Caco-2 (cell line): Measurements from ENCODE around the gene SULT4A1. TPM values are rescaled to one million over a fixed set of nuclear protein-coding genes. Genes with fewer than 3 reads are reported as not detected.

Source experiments
- BruUV-seq: library from RNA; stranded (reverse); fragments of 400-500 nt; replicated peaks from 2 replicates; lab custom pipeline; 2021; lab: Mats Ljungman, UMichigan
- CTCF ChIA-PET: fragments of 300-600 bp; sonication (Branson Sonifier 250); formaldehyde crosslinking; loops from one replicate; lab custom pipeline; 2022; ENCODE audit warnings: antibody characterized with exemption; lab: Charles Lee
- POLR2A ChIA-PET: fragments of 300-600 bp; sonication (Branson Sonifier 250); formaldehyde crosslinking; loops from one replicate; lab custom pipeline; 2022; ENCODE audit warnings: antibody characterized with exemption; lab: Charles Lee
- DNase-seq, 2 experiments: peaks; one replicate each; pipeline versions ENCODE4 v3.0.0 to v3.0.0-alpha.2; 2020 to 2022
- H3K27me3 ChIP-seq: replicated peaks from 2 replicates; pipeline ENCODE4 v1.6.0; 2011; ENCODE audit warnings: low read length; ENCODE audit not compliant: control insufficient read depth, insufficient read depth
- H3K36me3 ChIP-seq: 2 replicates; pipeline ENCODE4 v1.5.1; 2011; ENCODE audit warnings: low read length; ENCODE audit not compliant: control insufficient read depth, insufficient read depth
- H3K4me1 ChIP-seq: fragments of 250-450 bp; sonication (Bioruptor Pico); 2 replicates; pipeline ENCODE4 v1.5.1; 2020; ENCODE audit warnings: mild to moderate bottlenecking
- H3K4me3 ChIP-seq: 2 replicates; pipeline ENCODE4 v1.5.1; 2011; ENCODE audit warnings: low read depth, mild to moderate bottlenecking, control low read depth, low read length
- H3K9me3 ChIP-seq: fragments of 250-450 bp; sonication (Bioruptor Pico); 2 replicates; pipeline ENCODE4 v1.5.1; 2020; ENCODE audit warnings: mild to moderate bottlenecking, moderate library complexity
- H3K27ac Mint-ChIP-seq: one replicate; pipeline ENCODE4 v1.8.0; 2022; ENCODE audit warnings: mixed read lengths; ENCODE audit not compliant: unreplicated experiment
- H3K27me3 Mint-ChIP-seq: one replicate; pipeline ENCODE4 v1.8.0; 2022; ENCODE audit warnings: mixed read lengths; ENCODE audit not compliant: insufficient read depth, unreplicated experiment
- H3K36me3 Mint-ChIP-seq: one replicate; pipeline ENCODE4 v1.8.0; 2022; ENCODE audit warnings: mild to moderate bottlenecking, mixed read lengths; ENCODE audit not compliant: insufficient read depth, unreplicated experiment
- H3K4me1 Mint-ChIP-seq: one replicate; pipeline ENCODE4 v1.8.0; 2022; ENCODE audit warnings: low read depth, mixed read lengths; ENCODE audit not compliant: unreplicated experiment
- H3K4me3 Mint-ChIP-seq: one replicate; pipeline ENCODE4 v1.8.0; 2022; ENCODE audit warnings: mild to moderate bottlenecking, moderate library complexity, mixed read lengths; ENCODE audit not compliant: unreplicated experiment
- H3K9me3 Mint-ChIP-seq: one replicate; pipeline ENCODE4 v1.8.0; 2022; ENCODE audit warnings: mixed read lengths; ENCODE audit not compliant: unreplicated experiment
- intact Hi-C: fragments of 100-400 bp; cut with micrococcal nuclease; formaldehyde crosslinking; loops from one replicate; pipeline ENCODE4 v1.10.0; 2022; ENCODE audit not compliant: unreplicated experiment
- total RNA-seq: library from RNA; stranded (reverse); gene quantifications from 2 replicates; pipeline ENCODE4 v1.2.3, GENCODE V29; 2022
- TF ChIP-seq, protein P1 (sequence below), 2 experiments: fragments of 200-600 bp in 1 of 2; IDR thresholded peaks; 1 replicate in 1 of 2; 2 replicates in 1 of 2; pipeline versions ENCODE4 v1.5.1 to v1.8.0; 2011 to 2022; ENCODE audit warnings: antibody characterized with exemption in 1 of 2, control low read depth in 1 of 2, inconsistent platforms in 1 of 2, low read depth in 1 of 2, low read length in 1 of 2, mild to moderate bottlenecking in 1 of 2, moderate library complexity in 1 of 2; ENCODE audit not compliant: insufficient read depth in 1 of 2, severe bottlenecking in 1 of 2, unreplicated experiment in 1 of 2

The SULT4A1 gene
- total RNA-seq, 1 experiment from 2014 or later, result not detected

DNA sequence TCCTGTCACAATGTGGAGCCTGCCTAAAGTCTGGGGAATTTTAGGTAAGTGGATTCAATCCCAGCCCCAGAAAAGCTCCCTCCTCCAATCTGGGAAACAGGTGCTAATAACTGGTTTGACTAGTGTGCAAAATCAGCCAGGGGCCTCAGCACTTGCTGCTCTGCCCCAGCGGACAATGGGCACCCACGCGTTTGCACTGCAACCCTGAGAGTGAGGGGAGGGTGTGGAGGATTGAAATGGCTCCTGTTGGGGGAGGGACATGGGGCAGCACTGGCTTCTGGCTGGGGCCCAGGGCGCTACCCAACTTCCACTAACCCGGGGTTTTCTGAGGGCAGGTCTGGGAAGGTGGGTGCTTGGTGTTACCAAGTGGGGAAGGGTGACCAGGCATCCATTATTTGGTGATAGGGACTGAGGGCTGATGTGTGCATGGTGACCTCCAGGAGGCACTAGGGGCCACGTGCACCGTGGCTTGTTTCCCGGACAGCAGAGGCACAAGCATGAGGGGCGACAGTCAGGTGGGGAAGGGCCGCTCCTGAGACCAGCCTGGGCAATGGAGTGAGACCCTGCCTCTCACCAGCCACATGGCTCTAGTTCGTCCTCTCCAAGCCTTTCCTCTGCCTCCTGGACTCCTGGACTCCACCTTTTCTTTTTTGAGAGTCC lies 33.8 kb upstream of the SULT4A1 start:
- H3K9me3 Mint-ChIP-seq, result no peaks in the 10 kb centered on the region
- no TSS peak for BruUV-seq
- H3K4me1 Mint-ChIP-seq, result no peaks in the 10 kb centered on the region
- no peak overlapping the region for H3K4me3 Mint-ChIP-seq
- peaks cover 17% of the 10 kb centered on the region for H3K27me3 Mint-ChIP-seq
- H3K36me3 Mint-ChIP-seq, result no peaks in the 10 kb centered on the region
- peaks cover 2% of the 10 kb centered on the region; the same call in 1 of the 2 replicates for H3K27me3 ChIP-seq
- no peak for DNase-seq
- intact Hi-C loops, result no loop called here
- H3K4me3 ChIP-seq, result no peak overlapping the region
- H3K27ac Mint-ChIP-seq, result no peak overlapping the region
- POLR2A ChIA-PET, result interaction anchor here (0.6 kb wide), 1 partner anchor 65 kb away, joined by 3 read pairs; no protein-coding TSS in a partner anchor
- TF ChIP-seq, protein P1, sequence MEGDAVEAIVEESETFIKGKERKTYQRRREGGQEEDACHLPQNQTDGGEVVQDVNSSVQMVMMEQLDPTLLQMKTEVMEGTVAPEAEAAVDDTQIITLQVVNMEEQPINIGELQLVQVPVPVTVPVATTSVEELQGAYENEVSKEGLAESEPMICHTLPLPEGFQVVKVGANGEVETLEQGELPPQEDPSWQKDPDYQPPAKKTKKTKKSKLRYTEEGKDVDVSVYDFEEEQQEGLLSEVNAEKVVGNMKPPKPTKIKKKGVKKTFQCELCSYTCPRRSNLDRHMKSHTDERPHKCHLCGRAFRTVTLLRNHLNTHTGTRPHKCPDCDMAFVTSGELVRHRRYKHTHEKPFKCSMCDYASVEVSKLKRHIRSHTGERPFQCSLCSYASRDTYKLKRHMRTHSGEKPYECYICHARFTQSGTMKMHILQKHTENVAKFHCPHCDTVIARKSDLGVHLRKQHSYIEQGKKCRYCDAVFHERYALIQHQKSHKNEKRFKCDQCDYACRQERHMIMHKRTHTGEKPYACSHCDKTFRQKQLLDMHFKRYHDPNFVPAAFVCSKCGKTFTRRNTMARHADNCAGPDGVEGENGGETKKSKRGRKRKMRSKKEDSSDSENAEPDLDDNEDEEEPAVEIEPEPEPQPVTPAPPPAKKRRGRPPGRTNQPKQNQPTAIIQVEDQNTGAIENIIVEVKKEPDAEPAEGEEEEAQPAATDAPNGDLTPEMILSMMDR (IDR thresholded peaks at IDR 0.05; ENCODE audit: insufficient read depth in 1 of 2, low read depth in 1 of 2, low read length in 1 of 2, severe bottlenecking in 1 of 2, unreplicated experiment in 1 of 2), result no peak
- no peaks in the 10 kb centered on the region for H3K36me3 ChIP-seq
- CTCF ChIA-PET, result no interaction called here
- H3K4me1 ChIP-seq, result no peaks in the 10 kb centered on the region
- no peaks in the 10 kb centered on the region for H3K9me3 ChIP-seq

DNA sequence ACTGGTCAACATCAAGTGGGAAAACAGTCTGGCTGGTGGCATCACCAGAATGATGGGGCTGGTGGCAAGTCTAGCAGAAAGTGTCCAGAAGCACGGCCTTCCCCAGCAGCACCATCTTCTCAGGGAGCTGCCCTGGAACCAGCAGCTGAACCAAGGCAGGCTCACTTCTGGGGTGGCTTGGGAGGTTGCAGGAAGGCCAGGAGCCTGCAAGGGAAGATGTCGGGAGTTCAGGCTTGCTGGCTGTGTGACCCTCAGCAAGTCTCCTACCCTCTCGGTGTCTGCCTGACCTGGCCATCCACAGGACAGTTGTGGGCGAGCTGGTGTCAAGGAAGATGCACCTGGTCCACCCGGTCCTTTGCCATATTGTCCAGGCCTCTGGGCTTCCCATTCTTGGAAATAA lies 31.8 kb upstream of the SULT4A1 start:
- ChIA-PET CTCF (no interaction called here), POLR2A (no interaction called here)
- TF ChIP-seq, protein P1 (IDR thresholded peaks at IDR 0.05; ENCODE audit: insufficient read depth in 1 of 2, low read depth in 1 of 2, low read length in 1 of 2, severe bottlenecking in 1 of 2, unreplicated experiment in 1 of 2), result no peak
- Histone ChIP-seq H3K4me3 (no peak overlapping the region), H3K27me3 (peaks cover 2% of the 10 kb centered on the region; the same call in 1 of the 2 replicates), H3K4me1 (no peaks in the 10 kb centered on the region), H3K36me3 (no peaks in the 10 kb centered on the region), H3K9me3 (no peaks in the 10 kb centered on the region)
- no peak for DNase-seq
- intact Hi-C loops, result no loop called here
- Mint-ChIP-seq H3K4me1 (no peaks in the 10 kb centered on the region), H3K4me3 (no peak overlapping the region), H3K36me3 (no peaks in the 10 kb centered on the region), H3K27me3 (peaks cover 18% of the 10 kb centered on the region), H3K9me3 (no peaks in the 10 kb centered on the region), H3K27ac (no peak overlapping the region)
- BruUV-seq, result no TSS peak

DNA sequence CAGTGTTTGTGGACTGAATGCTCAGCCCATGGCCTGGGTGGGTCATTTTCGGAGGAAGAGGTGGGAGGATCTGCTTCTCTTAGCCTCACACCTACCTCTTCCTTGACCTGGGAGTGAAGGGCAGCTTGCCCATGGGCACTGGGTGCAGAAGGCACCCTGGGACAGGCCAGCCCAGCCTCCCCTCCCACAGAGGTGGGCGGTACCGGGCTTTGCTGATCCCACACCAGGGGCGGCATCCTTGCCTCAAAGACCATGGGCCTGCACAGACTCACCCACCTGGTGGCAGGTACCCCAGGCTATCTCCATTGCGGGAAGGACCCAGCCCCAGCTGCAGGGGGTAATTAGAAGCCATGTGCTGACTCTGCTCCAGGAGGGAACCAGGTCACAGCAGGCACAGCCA lies 31.0 kb upstream of the SULT4A1 start:
- intact Hi-C loops, result no loop called here
- H3K36me3 ChIP-seq, result no peaks in the 10 kb centered on the region
- Mint-ChIP-seq H3K4me3 (no peak overlapping the region), H3K9me3 (no peaks in the 10 kb centered on the region), H3K4me1 (no peaks in the 10 kb centered on the region), H3K36me3 (no peaks in the 10 kb centered on the region), H3K27me3 (peaks cover 19% of the 10 kb centered on the region), H3K27ac (no peak overlapping the region)
- BruUV-seq, result no TSS peak
- H3K4me1 ChIP-seq, result no peaks in the 10 kb centered on the region
- ChIA-PET POLR2A (no interaction called here), CTCF (no interaction called here)
- H3K9me3 ChIP-seq, result no peaks in the 10 kb centered on the region
- no peak for DNase-seq
- H3K27me3 ChIP-seq, result peaks cover 2% of the 10 kb centered on the region; the same call in 1 of the 2 replicates
- H3K4me3 ChIP-seq, result no peak overlapping the region
- TF ChIP-seq, protein P1 (IDR thresholded peaks at IDR 0.05; ENCODE audit: insufficient read depth in 1 of 2, low read depth in 1 of 2, low read length in 1 of 2, severe bottlenecking in 1 of 2, unreplicated experiment in 1 of 2), result no peak
